Activated T-cell treated with anti-CD3 and anti-CD28 coated beads for 24 hours (primary cell): ENCODE data around the gene MEF2D.

ENCODE experiments used
- DNase-seq: peaks from one replicate; pipeline ENCODE4 v3.0.0-alpha.2; 2020; ENCODE audit warnings: low read depth

Gene MEF2D

DNA sequence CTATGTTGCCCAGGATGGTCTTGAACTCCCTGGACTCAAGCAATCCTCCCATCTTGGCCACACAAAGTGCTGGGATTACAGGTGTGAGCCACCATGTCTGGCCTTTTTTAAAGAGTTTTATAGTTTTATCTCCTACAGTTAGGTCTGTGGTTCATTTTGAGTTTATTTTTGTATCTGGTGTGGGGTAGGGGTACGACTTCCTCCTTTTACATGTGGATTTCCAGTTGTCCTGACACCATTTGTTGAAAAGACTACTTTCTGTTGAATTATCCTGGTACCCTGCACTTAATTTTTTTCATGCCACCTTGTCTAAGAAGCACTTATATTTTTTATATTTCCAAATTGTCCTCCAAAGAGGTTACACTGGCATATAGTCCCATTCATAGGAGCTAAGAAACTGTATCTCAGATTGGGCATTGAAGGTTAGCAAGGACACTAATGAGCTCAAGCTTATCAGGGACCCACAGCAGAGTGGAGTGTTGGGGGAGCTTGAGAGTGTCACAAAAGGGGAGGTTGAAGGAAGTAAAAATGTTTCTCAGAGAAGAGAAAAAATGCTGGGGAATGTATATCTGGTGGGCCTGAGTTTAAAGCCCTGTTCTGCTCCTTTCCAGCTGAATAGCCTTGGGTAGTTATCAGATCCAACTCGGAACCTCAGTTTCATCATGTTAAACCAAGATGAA is 23.4 kb upstream of the MEF2D start:
- DNase-seq: no peak

GRCh38 chr1:156522443-156522970 is 21.9 kb upstream of the MEF2D start:
- DNase-seq: no peak

- DNase-seq: no peak
Measured at GRCh38 chr1:156517748-156518147, 17.2 kb upstream of the MEF2D start.

GRCh38 chr1:156516821-156517220 is 16.2 kb upstream of the MEF2D start:
- no peak for DNase-seq

DNA sequence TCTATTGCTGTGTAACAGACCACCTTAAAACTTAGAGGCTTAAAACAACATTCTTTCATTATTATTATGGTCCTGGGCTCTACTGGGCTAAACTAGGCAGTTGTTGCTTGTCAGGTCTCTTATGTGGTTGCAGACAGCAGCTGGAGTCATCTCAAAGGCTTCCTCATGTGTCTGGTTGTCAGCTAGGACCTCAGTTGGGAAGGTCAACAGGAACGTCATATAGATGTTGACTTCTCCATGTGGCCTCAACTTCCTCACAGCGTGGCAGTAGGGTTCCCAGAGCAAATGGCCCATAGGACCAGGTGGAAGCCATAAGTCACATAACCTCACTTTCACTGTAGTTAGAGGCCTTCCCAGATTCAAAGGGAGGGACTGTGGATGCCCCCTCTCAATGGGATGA is 15.4 kb upstream of the MEF2D start:
- no peak for DNase-seq

- no peak for DNase-seq
Measured at GRCh38 chr1:156513185-156513584, 12.6 kb upstream of the MEF2D start.

DNA sequence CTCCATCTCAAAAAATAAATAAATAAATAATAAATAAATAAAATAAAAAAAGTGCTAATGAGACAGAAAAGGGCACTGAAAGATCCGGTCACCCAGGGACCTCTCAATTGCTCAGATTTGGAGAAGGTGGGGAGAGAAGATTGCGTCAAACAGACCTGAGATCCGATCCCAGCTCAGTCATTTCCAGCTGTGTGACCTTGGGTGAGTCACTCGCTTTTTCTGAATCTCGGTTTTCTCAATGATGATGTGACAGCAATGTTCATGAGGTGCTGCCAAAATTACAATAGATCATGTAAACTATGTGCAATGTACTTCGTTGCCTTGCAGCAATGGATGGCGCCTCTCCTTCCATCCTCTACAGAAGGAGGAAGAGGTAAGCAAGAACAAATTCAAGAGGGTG is 11.1 kb upstream of the MEF2D start:
- no peak for DNase-seq

- DNase-seq: no peak
Measured at GRCh38 chr1:156510709-156511108, 10.1 kb upstream of the MEF2D start.

GRCh38 chr1:156509424-156510034 is 9.0 kb upstream of the MEF2D start:
- DNase-seq: no peak

DNA sequence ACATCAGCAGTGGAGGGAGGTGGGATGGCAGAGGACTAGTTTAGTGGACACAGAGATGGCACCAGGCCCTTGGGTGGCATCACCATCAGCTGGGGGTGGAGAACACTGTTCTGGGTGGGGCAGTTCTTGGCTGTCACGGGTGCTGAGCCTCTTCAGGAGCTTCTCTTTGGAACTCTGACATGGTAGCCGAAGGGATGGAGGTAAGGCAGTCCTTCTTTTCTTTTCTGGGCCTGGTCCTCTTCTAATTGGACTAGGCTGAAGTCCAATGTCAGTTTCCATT is 8.3 kb upstream of the MEF2D start:
- no peak for DNase-seq

DNA sequence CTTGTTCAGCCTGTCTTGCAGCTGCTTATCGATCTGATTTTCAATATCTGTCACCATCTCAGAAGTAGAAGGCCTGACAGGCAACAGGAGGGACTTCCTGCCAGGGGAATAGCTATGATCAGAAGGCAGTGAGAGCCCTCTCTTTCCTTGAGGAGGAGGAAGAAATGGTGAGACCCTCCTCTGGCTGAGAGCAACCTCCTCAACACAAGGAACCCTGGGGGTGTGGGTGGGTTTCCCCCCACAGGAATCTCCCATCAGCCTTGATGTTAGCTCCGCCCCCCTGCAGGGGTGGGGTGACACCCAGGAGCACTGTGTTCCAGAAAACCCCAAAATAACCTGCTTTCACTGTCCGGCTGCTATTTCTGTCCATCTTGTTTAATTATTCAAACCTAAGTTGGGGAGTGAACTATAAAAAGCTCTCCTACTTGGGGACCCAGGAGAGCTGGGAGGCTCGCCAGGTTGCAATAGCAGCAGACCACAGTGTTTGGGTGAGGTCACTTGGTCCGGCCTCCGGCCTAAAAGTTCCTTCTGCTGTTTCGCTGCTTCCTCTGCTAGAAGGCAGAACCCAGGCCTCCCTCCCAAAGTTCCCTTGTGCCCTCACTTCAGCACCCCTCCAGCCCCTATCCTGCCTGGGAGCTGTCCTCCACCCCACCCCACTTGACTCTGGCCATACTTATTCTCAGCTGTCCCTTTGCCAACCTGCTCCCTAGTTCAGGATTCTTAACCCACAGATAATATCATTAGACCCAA is 7.8 kb upstream of the MEF2D start:
- no peak for DNase-seq

- no peak for DNase-seq
Measured at GRCh38 chr1:156506450-156506849, 5.9 kb upstream of the MEF2D start.

DNA sequence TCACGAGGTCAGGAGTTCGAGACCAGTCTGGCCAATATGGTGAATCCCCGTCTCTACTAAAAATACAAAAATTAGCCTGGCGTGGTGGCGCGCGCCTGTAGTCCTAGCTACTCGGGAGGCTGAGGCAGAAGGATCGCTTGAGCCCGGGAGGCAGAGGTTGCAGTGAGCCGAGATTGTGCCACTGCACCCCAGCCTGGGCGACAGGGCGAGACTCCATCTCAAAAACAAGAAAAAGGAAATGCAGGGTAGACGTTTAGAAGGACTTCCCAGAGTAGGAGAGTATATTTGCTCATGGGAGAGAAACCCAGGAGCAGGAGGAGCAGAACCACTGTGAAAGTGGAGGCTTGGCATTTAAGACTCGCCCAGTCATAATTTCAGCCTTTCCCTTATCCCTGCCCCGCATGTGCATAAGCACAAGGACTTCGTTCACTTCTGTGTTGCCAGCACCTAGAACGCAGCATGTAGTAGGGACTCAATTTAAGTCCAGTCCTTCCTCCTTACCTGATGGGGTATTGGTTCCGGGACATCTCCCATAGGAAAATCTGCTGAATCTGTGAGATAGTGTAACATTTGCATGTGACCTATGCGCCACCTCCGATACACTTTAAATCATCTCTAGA is 5.2 kb upstream of the MEF2D start:
- DNase-seq: no peak

DNA sequence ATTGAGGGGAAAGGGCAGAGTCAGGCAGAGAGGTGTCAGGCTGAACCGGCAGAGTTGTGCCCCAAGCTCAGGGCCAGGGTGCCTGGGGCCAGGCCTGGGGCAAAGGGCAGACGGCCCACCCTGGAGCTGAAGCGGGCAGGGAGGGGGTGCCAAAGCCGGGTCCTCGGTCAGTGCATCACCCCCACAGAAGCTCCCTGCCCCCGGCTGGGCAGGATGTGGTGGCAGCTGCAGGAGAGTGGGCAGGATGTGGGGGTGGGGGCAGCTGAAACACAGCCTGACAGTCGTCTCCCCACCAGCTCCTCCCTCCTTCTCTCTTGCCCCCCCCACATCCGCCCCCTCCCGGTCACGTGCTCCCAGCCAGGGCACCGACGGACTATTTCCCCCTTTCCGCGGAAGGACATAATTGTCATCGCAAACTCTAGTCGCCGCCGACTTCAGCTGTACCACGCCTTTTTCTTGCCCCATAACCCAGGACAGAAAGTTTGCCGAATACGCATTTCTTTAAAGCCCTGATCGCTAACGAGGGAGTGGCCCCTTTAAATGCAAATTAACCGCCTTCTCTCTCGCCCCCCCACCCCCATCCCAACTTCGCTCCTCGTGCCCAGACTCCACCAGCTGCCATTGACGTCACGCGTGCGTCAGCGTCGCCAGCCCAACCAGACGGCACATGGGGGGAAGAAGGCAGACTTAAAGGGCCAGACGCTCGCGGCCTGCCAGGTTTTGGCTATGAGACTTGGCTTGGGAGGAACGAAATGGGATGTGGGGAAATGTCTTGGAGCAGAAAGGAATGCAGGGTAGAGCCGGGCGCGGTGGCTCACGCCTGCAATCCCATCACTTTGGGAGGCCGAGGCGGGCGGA is 4.5 kb upstream of the MEF2D start:
- DNase-seq: peak; percentile 96

GRCh38 chr1:156504438-156504813 is 3.9 kb upstream of the MEF2D start:
- no peak for DNase-seq

DNA sequence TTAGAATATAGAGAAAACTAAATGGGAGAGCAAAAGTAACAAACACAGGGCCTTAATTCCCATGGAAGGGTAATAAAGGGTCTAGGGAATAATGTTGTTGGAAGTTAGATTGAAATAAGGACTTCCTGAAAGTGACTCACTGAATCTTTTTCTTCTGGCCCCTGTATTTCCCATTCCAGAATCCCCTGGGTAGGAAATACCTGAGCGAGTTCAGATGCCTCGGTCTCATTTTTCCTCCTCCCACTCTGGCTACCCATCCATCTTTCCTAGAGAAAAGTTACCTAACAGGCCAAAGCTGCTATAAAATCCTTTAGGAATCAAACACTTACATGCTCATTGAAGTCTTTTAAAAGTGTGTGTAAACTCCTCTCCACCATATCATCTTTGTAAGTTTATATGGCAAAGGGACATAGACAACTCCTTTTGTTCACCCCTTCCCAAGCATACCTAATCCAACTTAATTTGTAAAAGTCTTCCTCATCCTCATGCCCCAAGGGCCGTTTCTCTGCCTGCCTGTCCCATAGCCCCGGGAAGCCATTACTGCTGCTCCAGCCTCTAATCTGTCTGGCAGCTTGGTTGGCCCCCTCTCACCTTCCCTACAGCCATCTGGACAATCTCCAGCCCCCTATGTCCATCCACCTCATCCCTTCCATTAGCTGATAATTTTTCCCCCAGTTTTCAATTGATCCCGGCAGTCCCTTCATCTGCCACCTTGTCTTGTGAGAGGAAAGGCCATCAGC is 3.3 kb upstream of the MEF2D start:
- DNase-seq: no peak

- DNase-seq: no peak
Measured at GRCh38 chr1:156502894-156503697, 2.5 kb upstream of the MEF2D start.

- no peak for DNase-seq
Measured at GRCh38 chr1:156502391-156502893, 1.9 kb upstream of the MEF2D start.

DNA sequence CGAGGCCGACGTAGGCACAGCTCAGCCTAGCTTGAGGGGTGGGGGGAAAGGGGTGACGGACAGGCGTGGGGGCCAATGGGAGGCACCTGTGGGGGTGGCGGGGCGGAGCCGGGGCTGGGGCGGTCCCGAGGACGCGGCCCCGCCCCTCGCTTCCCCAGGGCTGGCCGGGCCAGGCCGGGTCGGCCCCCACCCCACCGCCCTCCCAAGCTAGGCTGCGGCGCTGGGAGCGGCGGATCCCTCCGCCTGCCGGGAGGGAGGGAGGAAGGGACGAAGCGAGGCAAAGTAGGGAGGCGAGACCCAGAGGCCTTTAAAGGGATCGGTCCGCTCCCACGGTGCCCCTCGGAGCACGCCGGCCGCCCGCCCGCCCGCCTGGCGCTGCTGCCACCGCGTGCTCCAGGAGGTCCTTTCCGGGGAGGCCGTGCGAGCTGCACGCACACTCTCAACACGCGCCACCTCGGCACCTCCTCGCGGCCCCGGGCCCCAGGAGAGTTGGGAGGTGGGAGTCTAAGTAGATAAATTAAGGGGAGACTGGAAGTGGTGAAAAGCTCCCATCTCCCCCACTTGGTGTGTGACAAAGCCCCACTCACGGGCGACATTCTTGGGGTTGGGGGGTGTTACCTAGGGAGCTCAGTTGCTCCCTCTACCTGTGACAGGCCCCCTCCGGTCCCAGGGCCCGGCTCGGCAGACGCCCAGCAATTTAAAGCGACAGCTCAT is 375 bp upstream of the MEF2D start:
- DNase-seq: peak; percentile 90
